Caco-2 (cell line): ENCODE results near the gene LINGO1. TPM values are rescaled to one million over a fixed set of nuclear protein-coding genes. Genes with fewer than 3 reads are reported as not detected.

Experiments used
- BruUV-seq: library from RNA; stranded (reverse); fragments of 400-500 nt; replicated peaks from 2 replicates; lab custom pipeline; 2021; lab: Mats Ljungman, UMichigan
- CTCF ChIA-PET: fragments of 300-600 bp; sonication (Branson Sonifier 250); formaldehyde crosslinking; loops from one replicate; lab custom pipeline; 2022; ENCODE audit warnings: antibody characterized with exemption; lab: Charles Lee
- POLR2A ChIA-PET: fragments of 300-600 bp; sonication (Branson Sonifier 250); formaldehyde crosslinking; loops from one replicate; lab custom pipeline; 2022; ENCODE audit warnings: antibody characterized with exemption; lab: Charles Lee
- DNase-seq, 2 experiments: peaks; one replicate each; pipeline versions ENCODE4 v3.0.0 to v3.0.0-alpha.2; 2020 to 2022
- H3K27me3 ChIP-seq: replicated peaks from 2 replicates; pipeline ENCODE4 v1.6.0; 2011; ENCODE audit warnings: low read length; ENCODE audit not compliant: control insufficient read depth, insufficient read depth
- H3K36me3 ChIP-seq: 2 replicates; pipeline ENCODE4 v1.5.1; 2011; ENCODE audit warnings: low read length; ENCODE audit not compliant: control insufficient read depth, insufficient read depth
- H3K4me1 ChIP-seq: fragments of 250-450 bp; sonication (Bioruptor Pico); 2 replicates; pipeline ENCODE4 v1.5.1; 2020; ENCODE audit warnings: mild to moderate bottlenecking
- H3K4me3 ChIP-seq: 2 replicates; pipeline ENCODE4 v1.5.1; 2011; ENCODE audit warnings: low read depth, mild to moderate bottlenecking, control low read depth, low read length
- H3K9me3 ChIP-seq: fragments of 250-450 bp; sonication (Bioruptor Pico); 2 replicates; pipeline ENCODE4 v1.5.1; 2020; ENCODE audit warnings: mild to moderate bottlenecking, moderate library complexity
- H3K27ac Mint-ChIP-seq: one replicate; pipeline ENCODE4 v1.8.0; 2022; ENCODE audit warnings: mixed read lengths; ENCODE audit not compliant: unreplicated experiment
- H3K27me3 Mint-ChIP-seq: one replicate; pipeline ENCODE4 v1.8.0; 2022; ENCODE audit warnings: mixed read lengths; ENCODE audit not compliant: insufficient read depth, unreplicated experiment
- H3K36me3 Mint-ChIP-seq: one replicate; pipeline ENCODE4 v1.8.0; 2022; ENCODE audit warnings: mild to moderate bottlenecking, mixed read lengths; ENCODE audit not compliant: insufficient read depth, unreplicated experiment
- H3K4me1 Mint-ChIP-seq: one replicate; pipeline ENCODE4 v1.8.0; 2022; ENCODE audit warnings: low read depth, mixed read lengths; ENCODE audit not compliant: unreplicated experiment
- H3K4me3 Mint-ChIP-seq: one replicate; pipeline ENCODE4 v1.8.0; 2022; ENCODE audit warnings: mild to moderate bottlenecking, moderate library complexity, mixed read lengths; ENCODE audit not compliant: unreplicated experiment
- H3K9me3 Mint-ChIP-seq: one replicate; pipeline ENCODE4 v1.8.0; 2022; ENCODE audit warnings: mixed read lengths; ENCODE audit not compliant: unreplicated experiment
- CTCF ChIP-seq, 2 experiments: fragments of 200-600 bp in 1 of 2; IDR thresholded peaks; 1 replicate in 1 of 2; 2 replicates in 1 of 2; pipeline versions ENCODE4 v1.5.1 to v1.8.0; 2011 to 2022; ENCODE audit warnings: antibody characterized with exemption in 1 of 2, control low read depth in 1 of 2, inconsistent platforms in 1 of 2, low read depth in 1 of 2, low read length in 1 of 2, mild to moderate bottlenecking in 1 of 2, moderate library complexity in 1 of 2; ENCODE audit not compliant: insufficient read depth in 1 of 2, severe bottlenecking in 1 of 2, unreplicated experiment in 1 of 2
- intact Hi-C: fragments of 100-400 bp; cut with micrococcal nuclease; formaldehyde crosslinking; loops from one replicate; pipeline ENCODE4 v1.10.0; 2022; ENCODE audit not compliant: unreplicated experiment
- total RNA-seq: library from RNA; stranded (reverse); gene quantifications from 2 replicates; pipeline ENCODE4 v1.2.3, GENCODE V29; 2022

LINGO1 gene
- total RNA-seq, 1 experiment from 2014 or later, result 1.4 TPM

- Mint-ChIP-seq H3K4me1 (peaks cover 5% of the 10 kb centered on the region), H3K27ac (no peak overlapping the region), H3K4me3 (no peak overlapping the region), H3K27me3 (no peaks in the 10 kb centered on the region), H3K36me3 (no peaks in the 10 kb centered on the region), H3K9me3 (no peaks in the 10 kb centered on the region)
- no peaks in the 10 kb centered on the region for H3K36me3 ChIP-seq
- no peaks in the 10 kb centered on the region for H3K27me3 ChIP-seq
- H3K9me3 ChIP-seq, result no peaks in the 10 kb centered on the region
- H3K4me1 ChIP-seq, result peaks cover 7% of the 10 kb centered on the region
- intact Hi-C loops, result no loop called here
- ChIA-PET POLR2A (no interaction called here), CTCF (no interaction called here)
- no peak for DNase-seq
- BruUV-seq, result no TSS peak
- no peak for TF ChIP-seq CTCF (IDR thresholded peaks at IDR 0.05; ENCODE audit: insufficient read depth in 1 of 2, low read depth in 1 of 2, low read length in 1 of 2, severe bottlenecking in 1 of 2, unreplicated experiment in 1 of 2)
- no peak overlapping the region for H3K4me3 ChIP-seq
Measured at GRCh38 chr15:77574521-77575202, 58.0 kb downstream of the LINGO1 start.

GRCh38 chr15:77573802-77574201 is 58.9 kb downstream of the LINGO1 start:
- no peak overlapping the region for H3K4me3 ChIP-seq
- intact Hi-C loops, result no loop called here
- Mint-ChIP-seq H3K27me3 (no peaks in the 10 kb centered on the region), H3K27ac (no peak overlapping the region), H3K4me1 (peaks cover 8% of the 10 kb centered on the region), H3K4me3 (no peak overlapping the region), H3K9me3 (no peaks in the 10 kb centered on the region), H3K36me3 (no peaks in the 10 kb centered on the region)
- TF ChIP-seq CTCF (IDR thresholded peaks at IDR 0.05; ENCODE audit: insufficient read depth in 1 of 2, low read depth in 1 of 2, low read length in 1 of 2, severe bottlenecking in 1 of 2, unreplicated experiment in 1 of 2), result no peak
- H3K36me3 ChIP-seq, result no peaks in the 10 kb centered on the region
- no peaks in the 10 kb centered on the region for H3K27me3 ChIP-seq
- POLR2A ChIA-PET, result no interaction called here
- peaks cover 16% of the 10 kb centered on the region for H3K4me1 ChIP-seq
- no peaks in the 10 kb centered on the region for H3K9me3 ChIP-seq
- no TSS peak for BruUV-seq
- CTCF ChIA-PET, result interaction anchor here (1.1 kb wide), 1 partner anchor 31 kb away, joined by 4 read pairs; no protein-coding TSS in a partner anchor
- no peak for DNase-seq

GRCh38 chr15:77572186-77572585 is 60.5 kb downstream of the LINGO1 start:
- Mint-ChIP-seq H3K36me3 (no peaks in the 10 kb centered on the region), H3K4me1 (peaks cover 8% of the 10 kb centered on the region), H3K27ac (no peak overlapping the region), H3K4me3 (no peak overlapping the region), H3K27me3 (no peaks in the 10 kb centered on the region), H3K9me3 (no peaks in the 10 kb centered on the region)
- H3K36me3 ChIP-seq, result no peaks in the 10 kb centered on the region
- no peak for DNase-seq
- peaks cover 26% of the 10 kb centered on the region for H3K4me1 ChIP-seq
- no peaks in the 10 kb centered on the region for H3K9me3 ChIP-seq
- no peak for TF ChIP-seq CTCF (IDR thresholded peaks at IDR 0.05; ENCODE audit: insufficient read depth in 1 of 2, low read depth in 1 of 2, low read length in 1 of 2, severe bottlenecking in 1 of 2, unreplicated experiment in 1 of 2)
- ChIA-PET POLR2A (no interaction called here), CTCF (no interaction called here)
- no peaks in the 10 kb centered on the region for H3K27me3 ChIP-seq
- intact Hi-C loops, result no loop called here
- H3K4me3 ChIP-seq, result no peak overlapping the region
- BruUV-seq, result no TSS peak
